Stimulated activated CD4-positive, alpha-beta T cell treated with anti-CD3 and anti-CD28 coated beads, Interleukin-4, amount 100 ng/mL, for 48 hours (primary cell): ENCODE measurements around the gene ITGA8.
"Not testable (repeated sequence)": the region's sequence is repeated elsewhere in the genome, so short reads cannot be mapped to it uniquely, and the experiment has no call there.

ENCODE experiments used
- DNase-seq, 2 donors: peaks; one replicate each; pipeline ENCODE4 v3.0.0-alpha.2; 2020; ENCODE audit warnings: low read depth in 2 of 2

The ITGA8 gene

DNA sequence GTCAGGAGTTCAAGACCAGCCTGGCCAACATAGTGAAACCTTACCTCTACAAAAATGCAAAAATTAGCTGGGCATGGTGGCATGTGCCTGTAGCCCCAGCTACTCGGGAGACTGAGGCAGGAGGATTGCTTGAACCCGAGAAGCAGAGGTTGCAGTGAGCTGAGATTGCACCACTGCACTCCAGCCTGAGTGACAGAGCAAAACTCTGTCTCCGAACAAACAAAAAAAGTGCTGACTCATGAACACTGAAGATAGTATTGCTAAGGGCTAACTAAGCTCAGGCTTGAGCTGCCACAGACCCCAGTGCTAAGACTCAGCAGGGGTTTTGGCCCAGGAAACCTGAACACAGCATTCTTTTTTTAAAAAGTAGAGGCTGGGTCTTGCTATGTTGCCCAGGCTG, 162.6 kb downstream of the ITGA8 start:
- DNase-seq = not testable (repeated sequence)

DNA sequence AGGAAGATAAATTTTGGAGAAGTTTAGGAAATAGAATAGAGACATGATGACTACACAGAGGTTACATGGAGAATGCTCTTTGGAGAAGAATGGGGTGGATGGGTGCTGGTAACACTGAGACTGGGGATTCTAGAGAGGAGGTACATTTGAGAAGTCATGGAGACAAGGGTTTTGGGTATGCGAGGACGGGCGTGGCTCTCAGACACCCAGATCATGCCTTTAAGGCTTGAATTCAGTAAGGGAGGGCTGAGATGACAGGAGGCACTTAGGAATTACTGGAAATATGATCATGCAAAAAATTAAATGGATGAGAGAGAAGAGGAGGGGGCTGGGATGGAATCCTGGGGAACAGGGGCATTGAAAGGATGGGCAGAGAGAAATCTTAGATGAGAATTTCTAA, 168.8 kb downstream of the ITGA8 start:
- DNase-seq = no peak

DNA sequence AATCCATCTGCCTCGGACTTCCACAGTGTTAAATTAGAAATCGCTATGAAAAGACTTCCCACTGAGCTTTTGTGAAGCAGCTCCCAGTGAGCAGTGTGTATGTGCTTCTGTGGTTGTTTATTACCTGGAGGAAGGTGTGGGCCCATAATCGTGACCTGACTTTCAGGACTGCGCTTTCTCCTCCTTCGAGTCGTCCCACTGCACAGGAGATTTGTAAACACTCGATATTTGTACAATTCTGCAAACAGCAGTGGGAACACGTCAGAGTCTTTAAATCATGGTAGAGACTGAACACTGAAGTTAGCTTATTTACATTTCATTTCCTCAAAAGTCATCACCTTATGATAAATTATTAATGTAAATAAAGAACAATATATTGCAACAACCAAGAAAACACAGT, 171.4 kb downstream of the ITGA8 start:
- no peak for DNase-seq

DNA sequence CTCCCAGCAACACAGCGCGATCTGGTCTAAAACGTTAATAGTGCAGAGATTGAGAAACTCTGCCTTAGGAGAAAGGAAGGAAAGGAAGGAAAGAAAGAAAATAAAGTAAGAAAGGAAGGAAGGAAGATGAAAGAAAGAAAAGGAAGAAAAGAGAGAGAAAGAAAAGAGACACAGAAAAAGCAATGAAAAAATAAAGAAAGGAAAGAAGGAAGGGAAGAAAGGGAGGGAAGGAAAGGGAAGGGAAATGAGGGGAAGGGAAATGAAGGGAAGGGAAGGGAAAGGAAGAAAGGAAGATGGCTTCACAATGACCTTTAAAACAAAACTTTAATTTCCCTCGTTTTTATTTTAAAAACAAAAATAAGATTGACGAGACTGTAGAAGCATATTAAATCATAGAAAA, 173.1 kb downstream of the ITGA8 start:
- DNase-seq = no peak

DNA sequence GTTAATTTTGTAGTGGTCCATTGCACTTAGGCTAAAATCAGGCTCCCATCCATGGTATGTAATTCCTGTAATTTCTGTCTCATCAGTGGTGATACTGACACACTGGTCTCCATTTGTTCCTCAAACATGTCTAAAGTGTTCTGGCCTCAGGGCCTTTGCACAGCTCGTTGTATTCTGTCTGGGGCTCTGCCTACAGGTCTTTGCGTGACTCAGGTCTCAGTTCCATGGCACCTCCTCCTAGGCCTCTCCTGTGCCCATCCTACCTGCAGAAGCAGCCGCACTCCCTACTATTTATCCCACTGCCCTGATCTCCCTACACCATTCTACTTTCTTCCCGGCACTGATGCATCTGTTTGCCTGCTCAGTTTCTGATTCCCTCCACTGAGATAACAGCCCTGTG, 173.8 kb downstream of the ITGA8 start:
- no peak for DNase-seq

DNA sequence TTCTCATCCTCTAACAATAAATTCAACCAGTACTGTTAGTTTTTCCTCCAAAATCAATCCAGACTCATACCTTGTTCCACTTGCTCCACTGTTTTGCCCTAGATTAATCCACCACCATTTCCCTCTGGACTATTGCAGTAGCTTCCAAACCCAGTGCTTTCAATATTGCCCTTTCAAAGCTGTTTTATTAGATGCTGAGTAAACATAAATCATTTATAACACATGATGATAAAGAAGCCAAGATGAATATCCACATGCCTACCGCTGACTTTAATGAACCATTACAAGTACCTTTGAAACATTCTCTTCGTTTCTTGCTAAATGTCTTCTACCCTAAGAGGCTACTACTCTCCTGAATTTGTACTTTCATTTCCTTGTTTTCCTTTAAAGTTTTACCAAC, 174.5 kb downstream of the ITGA8 start:
- DNase-seq = no peak

- DNase-seq = no peak
Observed at GRCh38 chr10:15543994-15544393, 175.7 kb downstream of the ITGA8 start.

- no peak for DNase-seq
Observed at GRCh38 chr10:15542817-15543216, 176.9 kb downstream of the ITGA8 start.

- DNase-seq = no peak
Observed at GRCh38 chr10:15541376-15541775, 178.3 kb downstream of the ITGA8 start.

DNA sequence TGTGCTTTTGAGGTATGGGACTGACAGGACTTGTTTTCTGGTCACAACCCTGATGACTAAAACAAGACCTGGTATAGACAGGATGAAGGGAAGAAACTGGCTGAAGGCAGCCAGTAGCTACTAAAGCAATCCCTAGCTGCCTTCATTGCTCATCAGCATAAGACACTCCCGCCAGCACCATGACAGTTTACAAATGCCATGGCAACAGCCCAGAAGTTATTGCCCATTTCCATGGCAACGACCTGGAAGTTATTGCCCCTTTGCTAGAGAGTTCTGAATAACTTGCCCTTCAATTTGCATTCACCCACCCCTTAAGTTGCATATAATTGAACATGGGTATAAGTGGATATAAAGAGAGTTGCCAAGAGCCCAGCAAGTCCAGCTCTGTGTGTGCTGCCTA, 179.0 kb downstream of the ITGA8 start:
- DNase-seq = no peak

DNA sequence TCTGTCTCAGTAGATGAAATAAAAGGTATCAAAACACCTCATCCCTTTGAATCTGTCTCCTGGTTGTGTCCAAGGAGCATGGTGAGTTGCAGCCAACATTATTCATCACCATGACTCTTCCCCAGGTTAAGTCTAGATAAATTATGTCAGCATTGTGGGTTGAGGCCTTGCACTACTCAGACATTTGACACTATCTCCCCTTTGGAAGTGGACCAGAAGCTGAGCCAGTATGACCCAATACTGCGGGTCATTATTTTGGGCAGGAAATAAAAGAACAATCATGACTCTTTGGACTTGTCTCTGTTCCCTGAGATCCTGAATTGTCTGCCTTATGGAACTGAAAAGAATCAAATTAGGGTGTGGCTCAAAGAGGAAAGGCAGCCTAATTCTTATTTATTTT, 180.5 kb downstream of the ITGA8 start:
- no peak for DNase-seq

DNA sequence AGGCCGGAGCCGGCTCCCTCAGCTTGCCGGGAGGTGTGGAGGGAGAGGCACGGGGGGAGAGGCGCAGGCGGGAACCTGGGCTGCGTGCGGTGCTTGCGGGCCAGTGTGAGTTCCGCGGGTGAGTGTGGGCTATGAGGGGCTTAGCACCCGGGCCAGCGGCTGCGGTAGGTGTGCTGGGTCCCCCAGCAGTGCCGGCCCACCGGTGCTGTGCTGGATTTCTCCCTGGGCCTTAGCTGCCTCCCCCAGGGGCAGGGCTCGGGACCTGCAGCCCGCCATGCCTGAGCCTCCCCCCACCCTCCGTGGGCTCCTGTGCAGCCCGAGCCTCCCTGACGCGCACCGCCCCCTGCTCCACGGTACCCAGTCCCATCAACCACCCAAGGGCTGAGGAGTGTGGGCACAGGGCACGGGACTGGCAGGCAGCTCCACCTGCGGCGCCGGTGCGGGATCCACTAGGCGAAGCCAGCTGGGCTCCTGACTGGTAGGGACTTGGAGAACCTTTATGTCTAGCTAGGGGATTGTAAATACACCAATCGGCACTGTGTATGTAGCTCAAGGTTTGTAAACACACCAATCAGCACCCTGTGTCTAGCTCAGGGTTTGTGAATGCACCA, 184.7 kb downstream of the ITGA8 start:
- not testable (repeated sequence) for DNase-seq

DNA sequence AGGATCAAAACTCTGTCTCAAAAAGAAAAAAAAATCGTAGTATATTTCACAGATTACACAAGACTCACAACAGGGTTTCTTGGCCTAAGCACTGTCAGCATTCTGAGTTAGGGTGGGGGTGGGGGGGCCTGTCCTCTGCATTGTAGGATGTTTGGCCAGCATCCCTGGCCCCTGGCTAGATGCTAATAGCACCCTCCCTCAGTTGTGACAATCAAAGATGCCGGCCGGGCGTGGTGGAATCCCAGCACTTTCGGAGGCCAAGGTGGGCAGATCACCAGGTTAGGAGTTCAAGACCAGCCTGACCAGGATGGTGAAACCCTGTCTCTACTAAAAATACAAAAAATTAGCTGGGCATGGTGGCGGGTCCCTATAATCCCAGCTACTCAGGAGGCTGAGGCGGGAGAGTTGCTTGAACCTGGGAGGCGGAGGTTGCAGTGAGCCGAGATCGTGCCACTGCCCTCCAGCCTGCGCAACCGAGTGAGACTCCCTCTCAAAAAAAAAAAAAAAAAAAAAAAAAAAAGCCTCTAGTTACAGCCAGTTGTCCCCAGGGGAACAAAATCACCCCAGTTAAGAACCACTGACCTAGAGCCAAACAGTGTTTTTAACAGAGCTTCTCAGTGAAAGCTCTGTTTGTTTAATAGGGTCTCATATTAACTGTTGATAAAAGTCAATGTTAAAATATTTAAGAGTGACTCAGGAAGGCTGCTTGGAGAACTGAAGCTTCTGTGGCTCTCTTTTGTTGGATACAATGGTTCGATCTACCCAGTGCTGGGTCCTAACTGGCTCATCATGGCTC, 187.6 kb downstream of the ITGA8 start:
- DNase-seq = no peak

- no peak for DNase-seq
Observed at GRCh38 chr10:15528859-15529239, 190.9 kb downstream of the ITGA8 start.

- DNase-seq = no peak
Observed at GRCh38 chr10:15526754-15527153, 193.0 kb downstream of the ITGA8 start.

DNA sequence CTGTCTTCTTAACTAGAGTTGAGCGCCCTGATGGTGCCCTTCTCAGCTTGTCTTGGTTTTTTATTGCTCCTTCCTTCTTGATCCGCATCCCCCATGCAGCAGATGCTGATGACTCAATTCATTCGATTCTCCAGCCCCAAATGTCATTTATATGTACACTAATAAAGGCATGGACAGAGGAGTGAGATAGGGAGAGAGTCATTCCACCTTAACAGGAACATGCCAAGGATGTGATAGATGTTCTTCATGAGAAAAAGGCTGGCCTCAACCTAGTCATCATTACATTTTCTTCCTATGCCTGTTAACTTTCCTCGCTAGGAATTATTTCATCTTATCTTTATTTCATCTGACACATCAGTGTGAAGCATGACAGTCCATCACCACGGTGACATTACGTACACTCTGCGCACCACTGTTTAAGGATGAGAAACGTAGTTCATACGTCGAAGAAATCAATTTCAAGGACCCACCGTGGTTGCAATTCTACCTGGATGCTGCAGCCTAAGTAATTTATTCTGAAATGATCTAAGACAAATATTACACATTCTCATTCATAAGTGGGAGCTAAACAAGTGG, 198.3 kb downstream of the ITGA8 start:
- DNase-seq = no peak

DNA sequence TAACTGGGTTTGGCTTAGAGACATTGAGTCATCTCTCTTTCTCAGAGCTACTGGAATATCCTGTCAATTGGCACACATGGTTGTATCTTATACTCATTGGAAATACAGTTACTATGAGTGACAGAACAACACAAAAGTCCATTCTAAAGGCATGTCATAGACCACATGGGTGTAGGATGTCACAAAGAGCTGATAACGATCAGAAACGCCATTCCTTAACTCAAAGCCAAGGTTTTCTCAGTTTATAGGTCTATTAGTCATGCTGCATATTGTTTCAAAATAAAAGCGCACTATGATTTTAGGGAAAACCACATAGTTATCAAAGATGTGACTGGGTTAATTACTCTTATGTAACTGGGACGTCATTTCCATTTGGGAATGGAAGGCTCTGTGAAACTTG, 201.5 kb downstream of the ITGA8 start:
- no peak for DNase-seq

- DNase-seq = no peak
Observed at GRCh38 chr10:15516256-15517085, 203.3 kb downstream of the ITGA8 start.

GRCh38 chr10:15515202-15515601, 204.5 kb downstream of the ITGA8 start:
- DNase-seq = no peak

- no peak for DNase-seq
Observed at GRCh38 chr10:15510963-15511362, 208.8 kb downstream of the ITGA8 start.

DNA sequence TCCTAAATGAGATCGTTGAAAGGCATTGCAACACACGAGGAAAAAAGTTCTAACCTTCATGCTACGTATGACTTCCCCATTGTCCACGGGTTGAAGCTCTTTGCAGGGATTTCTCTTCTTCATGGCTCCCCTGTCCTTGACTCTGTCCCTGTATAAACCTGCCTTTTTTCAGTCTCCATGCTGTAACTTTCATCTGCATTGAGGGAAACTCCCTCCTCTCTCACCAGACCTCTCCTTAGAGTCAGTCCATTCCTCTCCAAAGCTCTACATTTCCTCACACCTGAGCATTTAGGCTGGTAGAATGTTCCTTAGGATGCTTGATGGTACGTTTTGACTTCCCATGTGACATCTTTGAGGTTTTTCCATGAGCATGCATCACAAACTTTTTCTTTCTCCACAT, 214.4 kb downstream of the ITGA8 start:
- DNase-seq = no peak

- DNase-seq = no peak
Observed at GRCh38 chr10:15504101-15504840, 215.5 kb downstream of the ITGA8 start.
